Right atrium auricular region (tissue), 2 donors: Measurements from ENCODE around the gene PRR35. TPM values are rescaled to one million over a fixed set of nuclear protein-coding genes. Genes with fewer than 3 reads are reported as not detected.

ENCODE experiments used
- DNase-seq: peaks from one replicate; pipeline ENCODE4 v3.0.0-alpha.2; 2019; ENCODE audit warnings: low spot score
- H3K27ac ChIP-seq, 2 donors: fragments of 200-600 bp; sonication (generic); 1 replicate in 1 of 2; 2 replicates in 1 of 2; pipeline ENCODE4 v1.5.1; 2016 to 2019
- H3K27me3 ChIP-seq, 2 donors: fragments of 200-600 bp; sonication (generic); one replicate each; pipeline versions ENCODE4 v1.5.1 to v1.6.0; 2017 to 2019
- H3K36me3 ChIP-seq: fragments of 200-600 bp; sonication (generic); one replicate; pipeline ENCODE4 v1.5.1; 2016
- H3K4me1 ChIP-seq, 2 donors: fragments of 200-600 bp; sonication (generic); one replicate each; pipeline versions ENCODE4 v1.5.1 to v1.6.0; 2017 to 2019
- H3K4me3 ChIP-seq, 2 donors: fragments of 200-600 bp; sonication (generic); 1 replicate in 1 of 2; 2 replicates in 1 of 2; pipeline ENCODE4 v1.5.1; 2017 to 2019; ENCODE audit warnings: mild to moderate bottlenecking in 1 of 2, moderate library complexity in 1 of 2
- H3K9me3 ChIP-seq, 2 donors: fragments of 200-600 bp; sonication (generic); one replicate each; pipeline ENCODE4 v1.5.1; 2019
- CTCF ChIP-seq, 2 donors: fragments of 200-600 bp; sonication (generic); IDR thresholded peaks; one replicate each; pipeline ENCODE4 v1.5.1; 2019; ENCODE audit warnings: antibody characterized with exemption in 2 of 2
- total RNA-seq, 2 donors: library from RNA; depleted of rRNA; stranded (reverse); fragments of >200 nt; gene quantifications; one replicate each; pipeline ENCODE4 v1.1.0, GENCODE V29; 2016

The PRR35 gene
- total RNA-seq, 2 donors from 2014 or later, result not detected

- Histone ChIP-seq H3K27me3 (no peaks in the 10 kb centered on the region), H3K9me3 (no peaks in the 10 kb centered on the region), H3K4me1 (peaks cover 0 to 59% of the 10 kb centered on the region in 2 donors), H3K36me3 (no peaks in the 10 kb centered on the region), H3K27ac (peak overlapping the region; percentile 96 to 97), H3K4me3 (peak overlapping the region; percentile 77 to 83)
- no peak for TF ChIP-seq CTCF (IDR thresholded peaks at IDR 0.05)
- peak; percentile 63 for DNase-seq
These were observed 28.4 kb downstream of the PRR35 start for GRCh38 chr16:588639-588888.

- Histone ChIP-seq H3K4me1 (peaks cover 0 to 54% of the 10 kb centered on the region in 2 donors), H3K36me3 (no peaks in the 10 kb centered on the region), H3K27me3 (no peaks in the 10 kb centered on the region), H3K9me3 (no peaks in the 10 kb centered on the region), H3K4me3 (peak overlapping the region; percentile 77 to 83), H3K27ac (peak overlapping the region; percentile 96 to 97)
- no peak for TF ChIP-seq CTCF (IDR thresholded peaks at IDR 0.05)
- peak; percentile 98 for DNase-seq
These were observed 28.9 kb downstream of the PRR35 start for GRCh38 chr16:588889-589657.

GRCh38 chr16:589658-590187 is 29.5 kb downstream of the PRR35 start, which contains the start of gene RAB40C:
TSS of gene RAB40C (plus strand) at chr16:590066. CDS start at chr16:590292, 226 bp downstream.
- no peaks in the 10 kb centered on the region for H3K27me3 ChIP-seq
- TF ChIP-seq CTCF (IDR thresholded peaks at IDR 0.05), result no peak
- H3K9me3 ChIP-seq, result no peaks in the 10 kb centered on the region
- H3K4me1 ChIP-seq, result peaks cover 0 to 50% of the 10 kb centered on the region in 2 donors
- H3K27ac ChIP-seq, result peak within 1 kb of the TSS; percentile 96 to 97
- no peaks in the 10 kb centered on the region for H3K36me3 ChIP-seq
- H3K4me3 ChIP-seq, result peak within 1 kb of the TSS; percentile 78 to 92
- peak; percentile 100 for DNase-seq

- peak overlapping the region; percentile 79 to 86 for H3K27ac ChIP-seq
- TF ChIP-seq CTCF (IDR thresholded peaks at IDR 0.05), result no peak
- H3K36me3 ChIP-seq, result no peaks in the 10 kb centered on the region
- no peaks in the 10 kb centered on the region for H3K27me3 ChIP-seq
- DNase-seq, result no peak
- peak overlapping the region; percentile 78 to 92 for H3K4me3 ChIP-seq
- H3K9me3 ChIP-seq, result no peaks in the 10 kb centered on the region
- peaks cover 0 to 50% of the 10 kb centered on the region in 2 donors for H3K4me1 ChIP-seq
These were observed 30.1 kb downstream of the PRR35 start for GRCh38 chr16:590188-590814.

- TF ChIP-seq CTCF (IDR thresholded peaks at IDR 0.05), result no peak
- peak overlapping the region in 1 of 2 donors; percentile 79 for H3K27ac ChIP-seq
- peaks cover 0 to 50% of the 10 kb centered on the region in 2 donors for H3K4me1 ChIP-seq
- H3K36me3 ChIP-seq, result no peaks in the 10 kb centered on the region
- H3K27me3 ChIP-seq, result no peaks in the 10 kb centered on the region
- H3K9me3 ChIP-seq, result no peaks in the 10 kb centered on the region
- H3K4me3 ChIP-seq, result peak overlapping the region; percentile 78 to 92
- no peak for DNase-seq
These were observed 30.6 kb downstream of the PRR35 start for GRCh38 chr16:590815-591200.
